K562 (cell line): ENCODE measurements around the gene NXT1. TPM values are rescaled to one million over a fixed set of nuclear protein-coding genes. Genes with fewer than 3 reads are reported as not detected.

Experiments used
- ATAC-seq: fragments of 200-7000 bp; cut with Tn5 transposase; 3 replicates; pipeline ENCODE4 v1.9.1; 2020; ENCODE audit warnings: moderate library complexity
- BruUV-seq: library from RNA; stranded (reverse); fragments of 400-500 nt; replicated peaks from 2 replicates; lab custom pipeline; 2021; lab: Mats Ljungman, UMichigan
- CTCF ChIA-PET: fragments of 300-600 bp; formaldehyde crosslinking; extraction: SDS; loops from one replicate; lab custom pipeline; 2021; ENCODE audit warnings: low intra/inter-chr PET ratio; lab: Yijun Ruan, JAX
- POLR2A ChIA-PET: fragments of 300-600, 350-650 bp; sonication (Branson Sonifier 250); formaldehyde crosslinking; extraction: SDS; loops from one replicate; lab custom pipeline; 2021; ENCODE audit warnings: antibody characterized with exemption, inconsistent platforms; lab: Yijun Ruan, JAX
- DNase-seq, 4 experiments: peaks; one replicate each; pipeline versions ENCODE4 v3.0.0 to v3.0.0-alpha.2; 2011 to 2018; ENCODE audit warnings: low spot score in 3 of 4, mixed read lengths in 3 of 4; ENCODE audit errors: extremely low read depth in 1 of 4
- FAIRE-seq: peaks from 2 replicates; lab custom pipeline; 2011; peaks lifted over from hg19 to GRCh38; lab: Jason Lieb, UNC
- H2AFZ ChIP-seq: 2 replicates; pipeline ENCODE4 v1.6.0; 2011; ENCODE audit warnings: low read depth, low read length, control low read depth, inconsistent platforms
- H3K27ac ChIP-seq: fragments of 200-600 bp; 3 replicates; pipeline ENCODE4 v1.8.0; 2011; ENCODE audit warnings: low read depth, mild to moderate bottlenecking, control low read depth, inconsistent platforms, low read length, moderate library complexity, mixed read lengths; ENCODE audit errors: extremely low read depth
- H3K27me3 ChIP-seq, 2 experiments: fragments of 300-600 bp in 1 of 2; 2 replicates in 1 of 2; 3 replicates in 1 of 2; pipeline versions ENCODE4 v1.6.0 to v1.8.0; 2011; ENCODE audit warnings: inconsistent platforms in 2 of 2, low read length in 2 of 2, mild to moderate bottlenecking in 1 of 2, mixed read lengths in 1 of 2, moderate library complexity in 1 of 2; ENCODE audit not compliant: control insufficient read depth in 2 of 2, insufficient read depth in 2 of 2
- H3K36me3 ChIP-seq: fragments of 300-600 bp; 3 replicates; pipeline ENCODE4 v1.8.0; 2011; ENCODE audit warnings: mild to moderate bottlenecking, low read length, inconsistent platforms; ENCODE audit not compliant: control insufficient read depth, insufficient read depth
- H3K4me1 ChIP-seq, 2 experiments: fragments of 200-600 bp in 1 of 2; replicated peaks in 1 of 2; 2 replicates in 1 of 2; 3 replicates in 1 of 2; pipeline versions ENCODE4 v1.5.1 to v1.8.0; 2011; ENCODE audit warnings: inconsistent platforms in 2 of 2, low read length in 2 of 2, mild to moderate bottlenecking in 1 of 2, mixed read lengths in 1 of 2, moderate library complexity in 1 of 2; ENCODE audit not compliant: control insufficient read depth in 2 of 2, insufficient read depth in 2 of 2
- H3K4me2 ChIP-seq: 2 replicates; pipeline ENCODE4 v1.6.1; 2011; ENCODE audit warnings: low read length, control low read depth, inconsistent platforms, mixed read lengths; ENCODE audit not compliant: insufficient read depth
- H3K4me3 ChIP-seq: fragments of 200-600 bp; sonication (generic), shearing (Covaris generic); 2 replicates; pipeline ENCODE4 v1.5.1; 2016; ENCODE audit warnings: control low read depth, inconsistent platforms
- H3K79me2 ChIP-seq: fragments of 200-600 bp; 3 replicates; pipeline ENCODE4 v1.8.0; 2011; ENCODE audit warnings: low read length, inconsistent platforms; ENCODE audit not compliant: control insufficient read depth, insufficient read depth
- H3K9ac ChIP-seq, 2 experiments: 2 replicates each; pipeline versions ENCODE4 v1.6.0 to v1.6.1; 2011; ENCODE audit warnings: low read depth in 2 of 2, low read length in 2 of 2, control low read depth in 1 of 2, inconsistent platforms in 1 of 2, mild to moderate bottlenecking in 1 of 2, mixed read lengths in 1 of 2; ENCODE audit not compliant: insufficient read depth in 1 of 2
- H3K9me1 ChIP-seq: one replicate; pipeline ENCODE4 v1.6.0; 2011; ENCODE audit warnings: inconsistent platforms, mild to moderate bottlenecking, low read length, moderate library complexity; ENCODE audit not compliant: control insufficient read depth, insufficient read depth
- H3K9me3 ChIP-seq: replicated peaks from 2 replicates; pipeline ENCODE4 v1.5.1; 2011; ENCODE audit warnings: low read depth, low read length, inconsistent platforms; ENCODE audit not compliant: control insufficient read depth, insufficient read depth
- H4K20me1 ChIP-seq: replicated peaks from 2 replicates; pipeline ENCODE4 v1.6.1; 2011; ENCODE audit warnings: low read length, inconsistent platforms, mixed read lengths; ENCODE audit not compliant: control insufficient read depth, insufficient read depth
- CBFA2T3 ChIP-seq: fragments of 450-650 bp; IDR thresholded peaks from 2 replicates; pipeline ENCODE4 v1.6.1; 2017
- NRF1 ChIP-seq, 2 experiments: fragments of 450-650 bp; IDR thresholded peaks in 1 of 2; conservative IDR thresholded peaks in 1 of 2; 2 replicates each; pipeline ENCODE4 v1.6.1; 2014; ENCODE audit warnings: mild to moderate bottlenecking in 2 of 2
- SMARCA5 ChIP-seq: fragments of 450-650 bp; IDR thresholded peaks from 2 replicates; pipeline ENCODE4 v1.6.1; 2016
- TARDBP ChIP-seq: fragments of 450-650 bp; IDR thresholded peaks from 2 replicates; pipeline ENCODE4 v1.6.1; 2016
- ZNF224 ChIP-seq: sonication (generic); formaldehyde crosslinking; IDR thresholded peaks from 2 replicates; pipeline ENCODE4 v1.8.0; 2022; ENCODE audit warnings: mild to moderate bottlenecking, missing genetic modification reagents
- WGBS: fragments of 100-300 bp; shearing (Covaris generic); methylation state at CpG from one replicate; pipeline ENCODE4 v1.1.6; 2016; ENCODE audit warnings: low coverage, mixed read lengths; ENCODE audit not compliant: insufficient coverage; ENCODE audit errors: missing lambda C conversion rate; 5-methylcytosine and 5-hydroxymethylcytosine counted together
- in situ Hi-C: fragments of 300-500 bp; cut with MboI; formaldehyde crosslinking; loops from 4 replicates; pipeline ENCODE4 v1.15.0; 2018; ENCODE audit warnings: inconsistent platforms, mixed read lengths
- intact Hi-C: fragments of 100-400 bp; cut with micrococcal nuclease; formaldehyde crosslinking; loops from 2 replicates; pipeline ENCODE4 v1.14.2; 2022
- polyA plus RNA-seq, 8 experiments: library from polyadenylated mRNA; depleted of rRNA in 4 of 8; stranded (reverse) in 5 of 8; unstranded in 3 of 8; fragments of >200 nt; fragmentation: Nextera tagmentation in 2 of 8; fragmentation: Illumina TruSeq in 1 of 8; extraction: Ambion mirVana in 2 of 8; extraction: Trizol in 1 of 8; gene quantifications; 2 replicates each; pipeline versions ENCODE4 v1.2.1 to v1.2.3, GENCODE V29; 2011 to 2014; ENCODE audit warnings: inconsistent platforms in 1 of 8, missing spikeins in 1 of 8
- total RNA-seq, 7 experiments: library from RNA; depleted of rRNA in 6 of 7; stranded (reverse); fragments of >200 nt in 6 of 7; fragmentation: Illumina TruSeq in 2 of 7; extraction: Trizol in 2 of 7; gene quantifications; 2 replicates each; pipeline versions ENCODE4 v1.2.1 to v1.2.3, GENCODE V29; 2011 to 2021; ENCODE audit warnings: low replicate concordance in 1 of 7
- TF ChIP-seq, protein P1 (sequence below): sonication (generic); formaldehyde crosslinking; IDR thresholded peaks from 2 replicates; pipeline ENCODE4 v1.8.0; 2022; ENCODE audit warnings: mild to moderate bottlenecking, missing genetic modification reagents, borderline replicate concordance
- TF ChIP-seq, protein P2 (sequence below): sonication (generic); IDR thresholded peaks from 2 replicates; pipeline ENCODE4 v1.6.1; 2016
- TF ChIP-seq, protein P3 (sequence below): sonication (generic); formaldehyde crosslinking; IDR thresholded peaks from 2 replicates; pipeline ENCODE4 v1.8.1; 2023; ENCODE audit warnings: mild to moderate bottlenecking, missing genetic modification reagents
- TF ChIP-seq, protein P4 (sequence below), 2 experiments: fragments of 450-650 bp in 1 of 2; IDR thresholded peaks; 2 replicates each; pipeline ENCODE4 v1.6.1; 2011 to 2017; ENCODE audit warnings: low read depth in 2 of 2, antibody characterized with exemption in 1 of 2, borderline replicate concordance in 1 of 2, low read length in 1 of 2, mild to moderate bottlenecking in 1 of 2, mixed read lengths in 1 of 2; ENCODE audit not compliant: control insufficient read depth in 1 of 2

Gene NXT1
- total and polyA plus RNA-seq, 9 of the 15 experiments (the other 6 are each of a cell fraction or from before 2014, with no cell fraction given), result 7.7 to 50.9 (median 35.6) TPM

DNA sequence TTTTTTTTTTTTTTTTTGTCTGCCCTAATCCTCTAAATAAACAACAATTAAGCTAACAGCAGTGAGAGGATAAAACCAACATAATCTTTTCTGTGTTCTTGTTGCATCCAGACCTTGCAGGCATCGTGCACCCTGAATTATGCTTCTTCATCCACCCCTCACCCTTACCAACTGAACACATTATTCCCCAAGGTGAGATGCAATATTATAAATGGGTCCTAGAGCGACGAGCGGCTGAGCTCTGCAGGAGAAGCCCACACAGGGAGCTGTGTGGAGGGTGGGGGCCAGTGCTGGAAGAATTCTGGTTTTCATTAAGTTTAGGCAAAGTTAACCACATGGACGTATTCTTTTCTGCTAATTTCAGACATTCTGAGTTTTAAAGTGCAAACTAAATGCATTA, 32.2 kb upstream of the NXT1 start:
- FAIRE-seq, result no peak
- CTCF ChIA-PET, result no interaction called here
- POLR2A ChIA-PET, result interaction anchor here (0.7 kb wide), 1 partner anchor 47 kb away, joined by 3 read pairs; no protein-coding TSS in a partner anchor
- no peaks in the 10 kb centered on the region for H3K9me3 ChIP-seq
- in situ Hi-C loops (no loop called here), intact Hi-C loops (no loop called here)
- no TSS peak for BruUV-seq
- DNase-seq, result no peak
- H3K4me2 ChIP-seq, result no peak overlapping the region
- no peak overlapping the region for H3K27ac ChIP-seq
- no peak overlapping the region for H3K9ac ChIP-seq
- peaks cover 0 to 12% of the 10 kb centered on the region in 2 experiments; a peak in 2 of 5 replicates for H3K27me3 ChIP-seq
- TF ChIP-seq, protein P1, sequence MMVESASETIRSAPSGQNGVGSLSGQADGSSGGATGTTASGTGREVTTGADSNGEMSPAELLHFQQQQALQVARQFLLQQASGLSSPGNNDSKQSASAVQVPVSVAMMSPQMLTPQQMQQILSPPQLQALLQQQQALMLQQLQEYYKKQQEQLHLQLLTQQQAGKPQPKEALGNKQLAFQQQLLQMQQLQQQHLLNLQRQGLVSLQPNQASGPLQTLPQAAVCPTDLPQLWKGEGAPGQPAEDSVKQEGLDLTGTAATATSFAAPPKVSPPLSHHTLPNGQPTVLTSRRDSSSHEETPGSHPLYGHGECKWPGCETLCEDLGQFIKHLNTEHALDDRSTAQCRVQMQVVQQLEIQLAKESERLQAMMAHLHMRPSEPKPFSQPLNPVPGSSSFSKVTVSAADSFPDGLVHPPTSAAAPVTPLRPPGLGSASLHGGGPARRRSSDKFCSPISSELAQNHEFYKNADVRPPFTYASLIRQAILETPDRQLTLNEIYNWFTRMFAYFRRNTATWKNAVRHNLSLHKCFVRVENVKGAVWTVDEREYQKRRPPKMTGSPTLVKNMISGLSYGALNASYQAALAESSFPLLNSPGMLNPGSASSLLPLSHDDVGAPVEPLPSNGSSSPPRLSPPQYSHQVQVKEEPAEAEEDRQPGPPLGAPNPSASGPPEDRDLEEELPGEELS, result no peak
- TF ChIP-seq SMARCA5 (no peak), ZNF224 (CRISPR knock-in tag) (no peak), NRF1 (conservative IDR thresholded peaks at IDR 0.05 in 1 of 2, IDR thresholded peaks at IDR 0.05 in 1 of 2) (no peak), CBFA2T3 (no peak), TARDBP (no peak)
- TF ChIP-seq, protein P2, sequence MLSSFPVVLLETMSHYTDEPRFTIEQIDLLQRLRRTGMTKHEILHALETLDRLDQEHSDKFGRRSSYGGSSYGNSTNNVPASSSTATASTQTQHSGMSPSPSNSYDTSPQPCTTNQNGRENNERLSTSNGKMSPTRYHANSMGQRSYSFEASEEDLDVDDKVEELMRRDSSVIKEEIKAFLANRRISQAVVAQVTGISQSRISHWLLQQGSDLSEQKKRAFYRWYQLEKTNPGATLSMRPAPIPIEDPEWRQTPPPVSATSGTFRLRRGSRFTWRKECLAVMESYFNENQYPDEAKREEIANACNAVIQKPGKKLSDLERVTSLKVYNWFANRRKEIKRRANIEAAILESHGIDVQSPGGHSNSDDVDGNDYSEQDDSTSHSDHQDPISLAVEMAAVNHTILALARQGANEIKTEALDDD, result no peak
- TF ChIP-seq, protein P3, sequence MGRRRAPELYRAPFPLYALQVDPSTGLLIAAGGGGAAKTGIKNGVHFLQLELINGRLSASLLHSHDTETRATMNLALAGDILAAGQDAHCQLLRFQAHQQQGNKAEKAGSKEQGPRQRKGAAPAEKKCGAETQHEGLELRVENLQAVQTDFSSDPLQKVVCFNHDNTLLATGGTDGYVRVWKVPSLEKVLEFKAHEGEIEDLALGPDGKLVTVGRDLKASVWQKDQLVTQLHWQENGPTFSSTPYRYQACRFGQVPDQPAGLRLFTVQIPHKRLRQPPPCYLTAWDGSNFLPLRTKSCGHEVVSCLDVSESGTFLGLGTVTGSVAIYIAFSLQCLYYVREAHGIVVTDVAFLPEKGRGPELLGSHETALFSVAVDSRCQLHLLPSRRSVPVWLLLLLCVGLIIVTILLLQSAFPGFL, result no peak
- TF ChIP-seq, protein P4, sequence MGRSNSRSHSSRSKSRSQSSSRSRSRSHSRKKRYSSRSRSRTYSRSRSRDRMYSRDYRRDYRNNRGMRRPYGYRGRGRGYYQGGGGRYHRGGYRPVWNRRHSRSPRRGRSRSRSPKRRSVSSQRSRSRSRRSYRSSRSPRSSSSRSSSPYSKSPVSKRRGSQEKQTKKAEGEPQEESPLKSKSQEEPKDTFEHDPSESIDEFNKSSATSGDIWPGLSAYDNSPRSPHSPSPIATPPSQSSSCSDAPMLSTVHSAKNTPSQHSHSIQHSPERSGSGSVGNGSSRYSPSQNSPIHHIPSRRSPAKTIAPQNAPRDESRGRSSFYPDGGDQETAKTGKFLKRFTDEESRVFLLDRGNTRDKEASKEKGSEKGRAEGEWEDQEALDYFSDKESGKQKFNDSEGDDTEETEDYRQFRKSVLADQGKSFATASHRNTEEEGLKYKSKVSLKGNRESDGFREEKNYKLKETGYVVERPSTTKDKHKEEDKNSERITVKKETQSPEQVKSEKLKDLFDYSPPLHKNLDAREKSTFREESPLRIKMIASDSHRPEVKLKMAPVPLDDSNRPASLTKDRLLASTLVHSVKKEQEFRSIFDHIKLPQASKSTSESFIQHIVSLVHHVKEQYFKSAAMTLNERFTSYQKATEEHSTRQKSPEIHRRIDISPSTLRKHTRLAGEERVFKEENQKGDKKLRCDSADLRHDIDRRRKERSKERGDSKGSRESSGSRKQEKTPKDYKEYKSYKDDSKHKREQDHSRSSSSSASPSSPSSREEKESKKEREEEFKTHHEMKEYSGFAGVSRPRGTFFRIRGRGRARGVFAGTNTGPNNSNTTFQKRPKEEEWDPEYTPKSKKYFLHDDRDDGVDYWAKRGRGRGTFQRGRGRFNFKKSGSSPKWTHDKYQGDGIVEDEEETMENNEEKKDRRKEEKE (IDR thresholded peaks at IDR 0.05; ENCODE audit: borderline replicate concordance in 1 of 2, control insufficient read depth in 1 of 2, low read depth in 2 of 2, low read length in 1 of 2), result no peak
- no peaks in the 10 kb centered on the region for H3K79me2 ChIP-seq
- ATAC-seq, result no peak
- no peaks in the 10 kb centered on the region for H3K4me1 ChIP-seq
- no peak overlapping the region for H2AFZ ChIP-seq
- H3K4me3 ChIP-seq, result no peak overlapping the region
- H3K9me1 ChIP-seq, result no peaks in the 10 kb centered on the region
- no peaks in the 10 kb centered on the region for H4K20me1 ChIP-seq
- no peaks in the 10 kb centered on the region for H3K36me3 ChIP-seq
- 11% methylated on average over 5 of the region's 5 CpGs for WGBS
